GM12878 (cell line): ENCODE results near the gene ZFC3H1. TPM values are rescaled to one million over a fixed set of nuclear protein-coding genes. Genes with fewer than 3 reads are reported as not detected.

Experiments used
- ATAC-seq: fragments of 200-7000 bp; cut with Tn5 transposase; 3 replicates; pipeline ENCODE4 v1.9.1; 2020; ENCODE audit warnings: mild to moderate bottlenecking, moderate library complexity
- BruUV-seq: library from RNA; stranded (reverse); fragments of 400-500 nt; replicated peaks from 2 replicates; lab custom pipeline; 2021; lab: Mats Ljungman, UMichigan
- CTCF ChIA-PET: fragments of 300-600 bp; sonication (Branson Sonifier 250); formaldehyde crosslinking; extraction: SDS; loops from one replicate; lab custom pipeline; 2021; ENCODE audit warnings: inconsistent platforms; lab: Yijun Ruan, JAX
- POLR2A ChIA-PET: fragments of 350-600 bp; formaldehyde crosslinking; extraction: SDS; loops from one replicate; lab custom pipeline; 2021; ENCODE audit warnings: inconsistent platforms; lab: Charles Lee
- RAD21 ChIA-PET: fragments of 300-600 bp; sonication (Branson Sonifier 250); formaldehyde crosslinking; loops from one replicate; lab custom pipeline; 2023; ENCODE audit warnings: antibody characterized with exemption; ENCODE audit not compliant: unreplicated experiment; lab: Charles Lee
- SMC1A ChIA-PET: fragments of 300-600 bp; sonication (Branson Sonifier 250); formaldehyde crosslinking; loops from one replicate; lab custom pipeline; 2023; ENCODE audit not compliant: unreplicated experiment, uncharacterized antibody; lab: Charles Lee
- DNase-seq: peaks from one replicate; pipeline ENCODE4 v3.0.0-alpha.2; 2011; ENCODE audit warnings: low read depth, low spot score
- FAIRE-seq: peaks from 3 replicates; lab custom pipeline; 2011; peaks lifted over from hg19 to GRCh38; lab: Jason Lieb, UNC
- H2AFZ ChIP-seq: 2 replicates; pipeline ENCODE4 v1.6.0; 2011; ENCODE audit warnings: low read depth, low read length, control low read depth; ENCODE audit not compliant: control insufficient read depth
- H3K27ac ChIP-seq: 2 replicates; pipeline ENCODE4 v1.5.1; 2011; ENCODE audit warnings: control low read depth; ENCODE audit not compliant: control insufficient read depth, insufficient read depth
- H3K27me3 ChIP-seq, 2 experiments: replicated peaks in 1 of 2; 2 replicates each; pipeline versions ENCODE4 v1.6.0 to v1.6.1; 2011; ENCODE audit warnings: low read length in 1 of 2; ENCODE audit not compliant: control insufficient read depth in 2 of 2, insufficient read depth in 2 of 2
- H3K36me3 ChIP-seq, 2 experiments: 2 replicates each; pipeline ENCODE4 v1.5.1; 2011; ENCODE audit warnings: low read length in 1 of 2; ENCODE audit not compliant: control insufficient read depth in 2 of 2, insufficient read depth in 2 of 2
- H3K4me1 ChIP-seq: 2 replicates; pipeline ENCODE4 v1.6.1; 2011; ENCODE audit warnings: mild to moderate bottlenecking, low read length, moderate library complexity, mixed read lengths; ENCODE audit not compliant: control insufficient read depth, insufficient read depth
- H3K4me2 ChIP-seq: 2 replicates; pipeline ENCODE4 v1.6.0; 2011; ENCODE audit warnings: control low read depth; ENCODE audit not compliant: control insufficient read depth, insufficient read depth
- H3K4me3 ChIP-seq: fragments of 200-600 bp; sonication (generic); 2 replicates; pipeline ENCODE4 v1.5.1; 2016
- H3K79me2 ChIP-seq: 2 replicates; pipeline ENCODE4 v1.6.0; 2011; ENCODE audit warnings: low read length; ENCODE audit not compliant: control insufficient read depth, insufficient read depth
- H3K9ac ChIP-seq: 2 replicates; pipeline ENCODE4 v1.8.0; 2011; ENCODE audit warnings: low read length, control low read depth, mixed read lengths; ENCODE audit not compliant: control insufficient read depth, insufficient read depth
- H3K9me3 ChIP-seq: replicated peaks from 3 replicates; pipeline ENCODE4 v1.5.1; 2011; ENCODE audit warnings: mild to moderate bottlenecking, low read length; ENCODE audit not compliant: control insufficient read depth, insufficient read depth
- H4K20me1 ChIP-seq: 2 replicates; pipeline ENCODE4 v1.6.0; 2011; ENCODE audit not compliant: control insufficient read depth, insufficient read depth
- ATF7 ChIP-seq: fragments of 450-650 bp; IDR thresholded peaks from 2 replicates; pipeline ENCODE4 v1.6.1; 2016; ENCODE audit warnings: low read depth, mild to moderate bottlenecking
- CHD2 ChIP-seq: IDR thresholded peaks from 2 replicates; pipeline ENCODE4 v1.6.1; 2011; ENCODE audit warnings: low read depth, low read length, improper control_type of control experiment, borderline replicate concordance
- DPF2 ChIP-seq: fragments of 450-650 bp; IDR thresholded peaks from 2 replicates; pipeline ENCODE4 v1.6.1; 2017; ENCODE audit warnings: mild to moderate bottlenecking
- HCFC1 ChIP-seq: fragments of 150-350 bp; IDR thresholded peaks from 2 replicates; pipeline ENCODE4 v1.6.1; 2014; ENCODE audit warnings: low read length
- IRF4 ChIP-seq: IDR thresholded peaks from 2 replicates; pipeline ENCODE4 v1.6.1; 2011; ENCODE audit warnings: low read depth, low read length
- MEF2A ChIP-seq: IDR thresholded peaks from 2 replicates; pipeline ENCODE4 v1.6.1; 2011; ENCODE audit warnings: low read depth, mild to moderate bottlenecking, low read length, moderate library complexity; ENCODE audit not compliant: insufficient read depth
- MXI1 ChIP-seq: fragments of 150-350 bp; IDR thresholded peaks from 2 replicates; pipeline ENCODE4 v1.6.1; 2011; ENCODE audit warnings: low read depth, mild to moderate bottlenecking, inconsistent platforms, low read length, improper control_type of control experiment
- PAX8 ChIP-seq: fragments of 450-650 bp; IDR thresholded peaks from 2 replicates; pipeline ENCODE4 v1.6.1; 2017; ENCODE audit warnings: mild to moderate bottlenecking, moderate library complexity
- PRDM15 ChIP-seq: fragments of 450-650 bp; formaldehyde crosslinking; IDR thresholded peaks from 2 replicates; pipeline ENCODE4 v1.4.0; 2020; ENCODE audit warnings: mild to moderate bottlenecking, moderate library complexity
- RUNX3 ChIP-seq: IDR thresholded peaks from 2 replicates; pipeline ENCODE4 v1.6.1; 2012; ENCODE audit warnings: low read length, inconsistent platforms
- SIN3A ChIP-seq: IDR thresholded peaks from 2 replicates; pipeline ENCODE4 v1.6.1; 2012; ENCODE audit warnings: low read depth, low read length, improper control_type of control experiment
- WGBS: methylation state at CpG from one replicate; pipeline ENCODE4 v1.1.6; 2016; ENCODE audit warnings: low lambda C conversion rate; ENCODE audit not compliant: insufficient replicate concordance, insufficient coverage; ENCODE audit errors: missing lambda C conversion rate; 5-methylcytosine and 5-hydroxymethylcytosine counted together
- in situ Hi-C: fragments of 300-500 bp; cut with MboI; formaldehyde crosslinking; loops from 9 replicates; pipeline ENCODE4 v1.14.3; 2018; ENCODE audit warnings: mixed read lengths
- intact Hi-C: fragments of 100-400 bp; cut with micrococcal nuclease; formaldehyde crosslinking; loops from one replicate; pipeline ENCODE4 v1.14.2; 2022; ENCODE audit not compliant: unreplicated experiment
- polyA plus RNA-seq, 11 experiments: library from polyadenylated mRNA; depleted of rRNA in 4 of 11; unstranded in 6 of 11; stranded (reverse) in 5 of 11; fragments of >200 nt; fragmentation: Nextera tagmentation in 4 of 11; fragmentation: Illumina TruSeq in 1 of 11; extraction: Ambion mirVana in 4 of 11; extraction: Trizol in 1 of 11; gene quantifications; 1 replicate in 1 of 11; 2 replicates in 10 of 11; pipeline versions ENCODE4 v1.2.1 to v1.2.3, GENCODE V29; 2011 to 2016; ENCODE audit warnings: inconsistent platforms in 2 of 11, missing spikeins in 2 of 11, low read depth in 1 of 11
- total RNA-seq, 4 experiments: library from RNA; depleted of rRNA in 3 of 4; stranded (reverse); fragments of >200 nt in 3 of 4; fragmentation: Illumina TruSeq in 1 of 4; extraction: Trizol in 1 of 4; gene quantifications; 2 replicates each; pipeline versions ENCODE4 v1.2.1 to v1.2.3, GENCODE V29; 2013 to 2021
- TF ChIP-seq, protein P1 (sequence below): IDR thresholded peaks from 2 replicates; pipeline ENCODE4 v1.6.1; 2012; ENCODE audit warnings: low read length, inconsistent platforms
- TF ChIP-seq, protein P2 (sequence below): fragments of 450-650 bp; IDR thresholded peaks from 2 replicates; pipeline ENCODE4 v1.6.1; 2016; ENCODE audit warnings: mild to moderate bottlenecking

Gene ZFC3H1
- total and polyA plus RNA-seq, 10 of the 15 experiments (the other 5 are each of a cell fraction or from before 2014, with no cell fraction given) = 11.2 to 88.7 (median 25.9) TPM

- TF ChIP-seq, protein P1, sequence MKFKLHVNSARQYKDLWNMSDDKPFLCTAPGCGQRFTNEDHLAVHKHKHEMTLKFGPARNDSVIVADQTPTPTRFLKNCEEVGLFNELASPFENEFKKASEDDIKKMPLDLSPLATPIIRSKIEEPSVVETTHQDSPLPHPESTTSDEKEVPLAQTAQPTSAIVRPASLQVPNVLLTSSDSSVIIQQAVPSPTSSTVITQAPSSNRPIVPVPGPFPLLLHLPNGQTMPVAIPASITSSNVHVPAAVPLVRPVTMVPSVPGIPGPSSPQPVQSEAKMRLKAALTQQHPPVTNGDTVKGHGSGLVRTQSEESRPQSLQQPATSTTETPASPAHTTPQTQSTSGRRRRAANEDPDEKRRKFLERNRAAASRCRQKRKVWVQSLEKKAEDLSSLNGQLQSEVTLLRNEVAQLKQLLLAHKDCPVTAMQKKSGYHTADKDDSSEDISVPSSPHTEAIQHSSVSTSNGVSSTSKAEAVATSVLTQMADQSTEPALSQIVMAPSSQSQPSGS = no peak
- TF ChIP-seq, protein P2, sequence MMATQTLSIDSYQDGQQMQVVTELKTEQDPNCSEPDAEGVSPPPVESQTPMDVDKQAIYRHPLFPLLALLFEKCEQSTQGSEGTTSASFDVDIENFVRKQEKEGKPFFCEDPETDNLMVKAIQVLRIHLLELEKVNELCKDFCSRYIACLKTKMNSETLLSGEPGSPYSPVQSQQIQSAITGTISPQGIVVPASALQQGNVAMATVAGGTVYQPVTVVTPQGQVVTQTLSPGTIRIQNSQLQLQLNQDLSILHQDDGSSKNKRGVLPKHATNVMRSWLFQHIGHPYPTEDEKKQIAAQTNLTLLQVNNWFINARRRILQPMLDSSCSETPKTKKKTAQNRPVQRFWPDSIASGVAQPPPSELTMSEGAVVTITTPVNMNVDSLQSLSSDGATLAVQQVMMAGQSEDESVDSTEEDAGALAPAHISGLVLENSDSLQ = no peak
- TF ChIP-seq HCFC1 (no peak), CHD2 (no peak)
These were observed 15.1 kb downstream of the ZFC3H1 start (continued) for GRCh38 chr12:71648537-71648936.

DNA sequence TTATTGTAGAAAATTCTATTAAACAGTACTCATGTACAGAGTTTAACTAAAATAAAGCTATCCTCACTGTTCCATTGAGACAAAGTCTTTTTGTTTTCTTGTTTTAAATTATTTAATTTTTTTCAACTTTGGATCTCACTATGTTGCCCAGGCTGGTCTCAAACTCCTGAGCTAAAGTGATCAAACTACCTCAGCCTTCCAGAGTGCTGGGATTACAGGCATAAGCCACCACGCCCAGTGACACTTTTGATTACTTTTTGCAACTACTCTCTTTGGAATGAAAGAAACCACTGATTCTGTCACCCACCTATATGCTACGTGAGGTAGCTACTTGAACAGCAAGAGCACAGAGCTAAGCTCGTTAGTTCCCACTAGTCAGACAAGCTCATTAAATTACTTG, 17.1 kb downstream of the ZFC3H1 start:
- intact Hi-C loops = no loop called here

More for the DNA sequence above, 17.1 kb downstream of the ZFC3H1 start:
- Histone ChIP-seq H3K36me3 (peaks cover 0 to 30% of the 10 kb centered on the region in 2 experiments), H3K4me2 (no peak overlapping the region), H3K79me2 (peaks cover 19% of the 10 kb centered on the region), H3K27ac (no peak overlapping the region), H3K4me3 (no peak overlapping the region), H3K4me1 (peaks cover 7% of the 10 kb centered on the region), H2AFZ (no peak overlapping the region)
- ChIA-PET SMC1A (interaction anchor here (0.7 to 3.7 kb wide), 11 partner anchors 8 to 833 kb away, joined by 3 to 30 read pairs (median 4); partner anchors contain the start of genes RAB21, THAP2 and ZFC3H1), RAD21 (interaction anchor here (0.6 to 2.8 kb wide), 5 partner anchors 10 to 108 kb away, joined by 3 to 15 read pairs (median 4); partner anchors contain the start of genes RAB21 and TMEM19), CTCF (interaction anchor here (0.9 to 4.5 kb wide), 5 partner anchors 10 to 101 kb away, joined by 3 to 46 read pairs (median 9); partner anchors contain the start of gene TMEM19), POLR2A (interaction anchor here (1.1 kb wide), 1 partner anchor 101 kb away, joined by 3 read pairs; no protein-coding TSS in a partner anchor)
- in situ Hi-C loops = no loop called here
- no peak for DNase-seq
- ATAC-seq = no peak
- BruUV-seq = no TSS peak
- no peak for FAIRE-seq
- TF ChIP-seq HCFC1 (no peak), IRF4 (no peak), SIN3A (no peak), MEF2A (no peak), RUNX3 (no peak), MXI1 (no peak), PRDM15 (CRISPR knock-in tag) (no peak), PAX8 (no peak), ATF7 (no peak), DPF2 (no peak)
- TF ChIP-seq, all 136 proteins: peak for 0
- no peak overlapping the region for H3K9ac ChIP-seq
- H4K20me1 ChIP-seq = no peaks in the 10 kb centered on the region
- H3K9me3 ChIP-seq = no peaks in the 10 kb centered on the region; the same call in 2 of the 3 replicates
- 96% methylated on average over 3 of the region's 3 CpGs for whole genome bisulfite sequencing
- no peaks in the 10 kb centered on the region for H3K27me3 ChIP-seq
